Uterus (tissue), 2 donors: ENCODE results near the gene ADAMTS10.

ENCODE experiments used
- POLR2A ChIP-seq, 2 donors: fragments of 450-650 bp; IDR thresholded peaks; one replicate each; pipeline ENCODE4 v1.6.1; 2016; ENCODE audit warnings: antibody characterized with exemption in 2 of 2, mild to moderate bottlenecking in 1 of 2, moderate library complexity in 1 of 2
- TF ChIP-seq, protein P1 (sequence below), 4 experiments: fragments of 200-600 bp in 2 of 4; fragments of 450-650 bp in 2 of 4; sonication (generic) in 2 of 4; IDR thresholded peaks; one replicate each; pipeline ENCODE4 v1.5.1; 2016 to 2019; ENCODE audit warnings: antibody characterized with exemption in 4 of 4, mild to moderate bottlenecking in 2 of 4, moderate library complexity in 1 of 4

DNA sequence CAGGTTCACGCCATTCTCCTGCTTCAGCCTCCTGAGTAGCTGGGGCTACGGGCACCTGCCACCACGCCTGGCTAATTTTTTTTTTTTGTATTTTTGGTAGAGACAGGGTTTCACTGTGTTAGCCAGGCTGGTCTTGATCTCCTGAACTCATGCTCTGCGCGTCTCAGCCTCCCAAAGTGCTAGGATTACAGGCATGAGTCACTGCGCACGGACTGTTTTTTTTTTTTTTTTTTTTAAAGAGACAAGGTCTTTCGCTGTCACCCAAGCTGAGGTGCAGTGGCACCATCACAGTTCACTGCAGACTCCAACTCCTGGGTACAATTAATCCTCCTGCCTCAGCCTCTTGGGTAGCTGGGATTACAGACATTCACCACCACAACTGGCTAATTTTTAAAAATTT lies 8.2 kb upstream of the ADAMTS10 start:
- TF ChIP-seq, protein P1, sequence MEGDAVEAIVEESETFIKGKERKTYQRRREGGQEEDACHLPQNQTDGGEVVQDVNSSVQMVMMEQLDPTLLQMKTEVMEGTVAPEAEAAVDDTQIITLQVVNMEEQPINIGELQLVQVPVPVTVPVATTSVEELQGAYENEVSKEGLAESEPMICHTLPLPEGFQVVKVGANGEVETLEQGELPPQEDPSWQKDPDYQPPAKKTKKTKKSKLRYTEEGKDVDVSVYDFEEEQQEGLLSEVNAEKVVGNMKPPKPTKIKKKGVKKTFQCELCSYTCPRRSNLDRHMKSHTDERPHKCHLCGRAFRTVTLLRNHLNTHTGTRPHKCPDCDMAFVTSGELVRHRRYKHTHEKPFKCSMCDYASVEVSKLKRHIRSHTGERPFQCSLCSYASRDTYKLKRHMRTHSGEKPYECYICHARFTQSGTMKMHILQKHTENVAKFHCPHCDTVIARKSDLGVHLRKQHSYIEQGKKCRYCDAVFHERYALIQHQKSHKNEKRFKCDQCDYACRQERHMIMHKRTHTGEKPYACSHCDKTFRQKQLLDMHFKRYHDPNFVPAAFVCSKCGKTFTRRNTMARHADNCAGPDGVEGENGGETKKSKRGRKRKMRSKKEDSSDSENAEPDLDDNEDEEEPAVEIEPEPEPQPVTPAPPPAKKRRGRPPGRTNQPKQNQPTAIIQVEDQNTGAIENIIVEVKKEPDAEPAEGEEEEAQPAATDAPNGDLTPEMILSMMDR (IDR thresholded peaks at IDR 0.05) = no peak
- no peak for TF ChIP-seq POLR2A (IDR thresholded peaks at IDR 0.05)
